Activated CD4-positive, alpha-beta T cell treated with anti-CD3 and anti-CD28 coated beads, Interleukin-2, amount 50 U/mL, for 24 hours (primary cell): ENCODE results near the gene SHISA8.

Source experiments
- DNase-seq, 2 donors: peaks; one replicate each; pipeline ENCODE4 v3.0.0-alpha.2; 2020; ENCODE audit warnings: low read depth in 1 of 2, low spot score in 1 of 2

SHISA8 gene

GRCh38 chr22:41862530-41863266 lies 52.2 kb downstream of the SHISA8 start:
- DNase-seq = peak; percentile 46 to 65

- peak in 1 of 2 donors; percentile 57 for DNase-seq
These were observed 52.7 kb downstream of the SHISA8 start for GRCh38 chr22:41862160-41862529.
